NB4 (cell line): ENCODE results near the gene MESD.

ENCODE experiments used
- MYC ChIP-seq: IDR thresholded peaks from 2 replicates; pipeline ENCODE4 v1.6.1; 2011; ENCODE audit warnings: low read depth, low read length
- POLR2A ChIP-seq: IDR thresholded peaks from 2 replicates; pipeline ENCODE4 v1.6.1; 2011; ENCODE audit warnings: mild to moderate bottlenecking; ENCODE audit not compliant: insufficient read length; ENCODE audit errors: extremely low read depth
- TF ChIP-seq, protein P1 (sequence below): IDR thresholded peaks from one replicate; pipeline ENCODE4 v1.5.1; 2012; ENCODE audit warnings: low read depth, low read length

DNA sequence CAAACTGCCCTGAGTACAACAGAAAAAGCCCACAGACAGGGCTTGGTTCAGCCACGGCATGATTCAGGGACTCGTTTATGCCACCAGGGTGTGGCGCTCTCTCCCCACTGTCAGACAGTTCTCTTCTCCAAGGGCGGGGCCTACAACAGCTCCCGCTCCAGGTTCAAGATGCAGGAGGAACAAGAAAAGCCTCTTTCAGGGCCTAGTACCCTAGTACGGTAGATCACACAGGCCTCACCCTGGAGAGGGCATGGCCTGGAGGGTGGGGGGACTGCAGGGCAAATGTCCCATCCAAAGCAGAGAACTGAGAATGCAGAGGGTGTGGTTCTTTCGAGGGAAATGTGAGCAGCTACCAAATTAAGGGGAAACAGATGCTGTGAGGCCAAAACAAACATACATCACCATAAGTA lies 12.0 kb downstream of the MESD start:
- TF ChIP-seq, protein P1, sequence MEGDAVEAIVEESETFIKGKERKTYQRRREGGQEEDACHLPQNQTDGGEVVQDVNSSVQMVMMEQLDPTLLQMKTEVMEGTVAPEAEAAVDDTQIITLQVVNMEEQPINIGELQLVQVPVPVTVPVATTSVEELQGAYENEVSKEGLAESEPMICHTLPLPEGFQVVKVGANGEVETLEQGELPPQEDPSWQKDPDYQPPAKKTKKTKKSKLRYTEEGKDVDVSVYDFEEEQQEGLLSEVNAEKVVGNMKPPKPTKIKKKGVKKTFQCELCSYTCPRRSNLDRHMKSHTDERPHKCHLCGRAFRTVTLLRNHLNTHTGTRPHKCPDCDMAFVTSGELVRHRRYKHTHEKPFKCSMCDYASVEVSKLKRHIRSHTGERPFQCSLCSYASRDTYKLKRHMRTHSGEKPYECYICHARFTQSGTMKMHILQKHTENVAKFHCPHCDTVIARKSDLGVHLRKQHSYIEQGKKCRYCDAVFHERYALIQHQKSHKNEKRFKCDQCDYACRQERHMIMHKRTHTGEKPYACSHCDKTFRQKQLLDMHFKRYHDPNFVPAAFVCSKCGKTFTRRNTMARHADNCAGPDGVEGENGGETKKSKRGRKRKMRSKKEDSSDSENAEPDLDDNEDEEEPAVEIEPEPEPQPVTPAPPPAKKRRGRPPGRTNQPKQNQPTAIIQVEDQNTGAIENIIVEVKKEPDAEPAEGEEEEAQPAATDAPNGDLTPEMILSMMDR = peak; percentile 42
- TF ChIP-seq POLR2A = no peak
- TF ChIP-seq MYC = no peak
